Colonic mucosa (tissue), 4 donors: Measurements from ENCODE around the gene KLK4. TPM values are rescaled to one million over a fixed set of nuclear protein-coding genes. Genes with fewer than 3 reads are reported as not detected.

Source experiments
- DNase-seq: peaks from one replicate; pipeline ENCODE4 v3.0.0-alpha.2; 2020
- H3K27ac ChIP-seq: fragments of 200-600 bp; one replicate; pipeline ENCODE4 v1.8.0; 2021
- H3K27me3 ChIP-seq: fragments of 200-600 bp; one replicate; pipeline ENCODE4 v1.8.0; 2021
- H3K36me3 ChIP-seq: fragments of 200-600 bp; one replicate; pipeline ENCODE4 v1.8.0; 2021
- H3K4me1 ChIP-seq: fragments of 200-600 bp; one replicate; pipeline ENCODE4 v1.8.0; 2021; ENCODE audit warnings: mild to moderate bottlenecking
- H3K4me3 ChIP-seq: fragments of 200-600 bp; one replicate; pipeline ENCODE4 v1.8.0; 2021
- H3K9ac ChIP-seq, 2 donors: one replicate each; pipeline ENCODE4 v1.7.0; 2013; ENCODE audit warnings: control low read depth in 2 of 2, low read depth in 2 of 2, low read length in 2 of 2
- H3K9me3 ChIP-seq: fragments of 200-600 bp; one replicate; pipeline ENCODE4 v1.8.0; 2021
- intact Hi-C: fragments of 100-400 bp; cut with DNase I; formaldehyde crosslinking; loops from one replicate; pipeline ENCODE4 v1.14.1; 2022
- total RNA-seq, 2 donors: library from RNA; stranded (reverse); fragmentation: NEBNext Ultra II Directional in 1 of 2; extraction: Animal tissue kit (Norgen Biotek cat#: 25700) in 1 of 2; gene quantifications; one replicate each; pipeline ENCODE4 v1.2.1, GENCODE V29; 2021
- TF ChIP-seq, protein P1 (sequence below): fragments of 200-600 bp; IDR thresholded peaks from one replicate; pipeline ENCODE4 v1.8.0; 2022; ENCODE audit warnings: antibody characterized with exemption, mild to moderate bottlenecking
- donor health status: healthy.
- donor health status: DM: no; HTN: no; CAD: no.
- donor health status: DM: no; HTN: no; CAD: no.

The KLK4 gene
- total RNA-seq, 2 donors from 2014 or later = 1.2 to 2.0 TPM

DNA sequence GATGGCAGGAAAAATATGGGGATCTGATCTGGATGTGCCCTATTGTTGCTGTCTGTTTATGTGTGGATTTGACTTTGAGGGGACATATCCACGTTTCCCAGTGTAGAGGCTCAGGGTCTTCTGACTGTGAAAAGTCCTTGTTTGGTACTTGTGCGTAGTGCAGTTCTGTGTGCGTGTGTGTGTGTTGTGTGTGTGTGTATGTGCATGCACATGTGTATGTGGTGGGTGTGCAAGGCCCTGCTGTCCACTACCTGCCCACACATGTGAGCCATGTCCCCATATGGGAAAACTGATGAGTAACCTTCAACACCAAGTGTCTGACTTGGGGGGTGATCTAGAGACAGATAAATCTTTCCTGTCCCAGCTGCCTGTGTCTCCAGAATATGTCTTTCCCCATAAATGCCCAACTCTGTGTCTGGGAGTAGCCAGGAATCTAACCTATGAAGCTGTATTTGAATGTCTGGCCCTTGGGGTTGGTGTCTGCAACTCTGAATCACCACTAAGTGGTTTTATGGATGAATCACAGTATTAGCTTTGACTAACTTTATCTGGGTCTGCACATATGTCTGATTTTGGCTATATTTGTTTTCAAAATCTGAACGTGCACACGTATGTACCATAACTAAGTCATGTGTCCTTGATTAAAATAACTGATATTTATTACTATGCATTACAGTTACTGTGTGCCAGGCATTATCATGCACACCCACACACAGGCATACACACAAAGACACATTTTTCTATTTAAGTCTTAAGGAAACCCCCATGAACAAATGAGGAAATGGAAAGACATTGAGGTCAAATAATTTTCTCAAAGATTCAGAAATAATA is 20.6 kb downstream of the KLK4 start:
- Histone ChIP-seq H3K4me3 (no peak overlapping the region), H3K27me3 (no peaks in the 10 kb centered on the region), H3K9ac (no peak overlapping the region), H3K9me3 (no peaks in the 10 kb centered on the region), H3K4me1 (no peaks in the 10 kb centered on the region), H3K36me3 (no peaks in the 10 kb centered on the region), H3K27ac (no peak overlapping the region)
- TF ChIP-seq, protein P1, sequence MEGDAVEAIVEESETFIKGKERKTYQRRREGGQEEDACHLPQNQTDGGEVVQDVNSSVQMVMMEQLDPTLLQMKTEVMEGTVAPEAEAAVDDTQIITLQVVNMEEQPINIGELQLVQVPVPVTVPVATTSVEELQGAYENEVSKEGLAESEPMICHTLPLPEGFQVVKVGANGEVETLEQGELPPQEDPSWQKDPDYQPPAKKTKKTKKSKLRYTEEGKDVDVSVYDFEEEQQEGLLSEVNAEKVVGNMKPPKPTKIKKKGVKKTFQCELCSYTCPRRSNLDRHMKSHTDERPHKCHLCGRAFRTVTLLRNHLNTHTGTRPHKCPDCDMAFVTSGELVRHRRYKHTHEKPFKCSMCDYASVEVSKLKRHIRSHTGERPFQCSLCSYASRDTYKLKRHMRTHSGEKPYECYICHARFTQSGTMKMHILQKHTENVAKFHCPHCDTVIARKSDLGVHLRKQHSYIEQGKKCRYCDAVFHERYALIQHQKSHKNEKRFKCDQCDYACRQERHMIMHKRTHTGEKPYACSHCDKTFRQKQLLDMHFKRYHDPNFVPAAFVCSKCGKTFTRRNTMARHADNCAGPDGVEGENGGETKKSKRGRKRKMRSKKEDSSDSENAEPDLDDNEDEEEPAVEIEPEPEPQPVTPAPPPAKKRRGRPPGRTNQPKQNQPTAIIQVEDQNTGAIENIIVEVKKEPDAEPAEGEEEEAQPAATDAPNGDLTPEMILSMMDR = no peak
- no peak for DNase-seq
- intact Hi-C loops = no loop called here

DNA sequence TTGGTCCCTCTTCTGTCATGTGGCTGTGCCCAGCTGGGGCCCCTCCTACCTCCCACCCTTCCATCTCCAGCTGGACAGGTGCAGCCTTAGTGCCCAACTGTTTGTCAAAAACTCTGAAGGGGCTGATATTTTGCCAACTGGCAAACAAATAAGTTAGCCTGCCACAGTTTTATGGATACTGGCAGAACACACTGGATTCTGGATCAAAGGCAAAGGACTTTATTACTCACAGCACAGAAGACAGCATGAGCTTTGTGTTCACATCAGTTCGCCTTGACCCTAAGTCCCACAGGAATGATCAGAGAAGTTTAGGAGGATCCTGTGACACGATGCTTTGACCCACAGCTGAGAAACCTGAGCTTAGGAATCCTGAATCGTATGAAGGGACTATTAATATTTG is 21.6 kb downstream of the KLK4 start:
- DNase-seq = peak; percentile 28
- intact Hi-C loops = no loop called here
- no peak overlapping the region for H3K9ac ChIP-seq
- H3K9me3 ChIP-seq = no peaks in the 10 kb centered on the region
- no peak overlapping the region for H3K27ac ChIP-seq
- no peaks in the 10 kb centered on the region for H3K27me3 ChIP-seq
- no peaks in the 10 kb centered on the region for H3K36me3 ChIP-seq
- TF ChIP-seq, protein P1 = no peak
- no peaks in the 10 kb centered on the region for H3K4me1 ChIP-seq
- no peak overlapping the region for H3K4me3 ChIP-seq

DNA sequence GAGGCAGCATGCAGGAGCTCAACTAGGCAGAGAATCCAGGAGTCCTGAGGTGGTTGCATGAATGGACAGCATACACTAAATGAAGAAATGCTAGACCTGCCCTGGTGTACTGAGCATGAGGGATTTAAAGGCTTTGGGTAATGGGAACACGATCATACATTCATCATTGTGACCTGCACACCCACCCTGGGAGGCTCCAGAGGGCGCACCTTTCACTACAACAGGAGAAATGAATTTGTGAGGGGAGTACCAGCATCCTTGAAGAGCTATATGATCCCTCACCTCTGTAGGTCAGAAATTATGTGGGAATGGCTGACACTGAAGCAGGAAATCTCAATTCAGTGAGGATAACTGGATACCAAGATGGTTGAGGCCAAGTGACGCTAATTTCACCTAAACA is 29.0 kb downstream of the KLK4 start:
- H3K9ac ChIP-seq = no peak overlapping the region
- TF ChIP-seq, protein P1 = no peak
- no peak overlapping the region for H3K27ac ChIP-seq
- no peaks in the 10 kb centered on the region for H3K27me3 ChIP-seq
- intact Hi-C loops = no loop called here
- no peak overlapping the region for H3K4me3 ChIP-seq
- H3K36me3 ChIP-seq = no peaks in the 10 kb centered on the region
- no peaks in the 10 kb centered on the region for H3K9me3 ChIP-seq
- H3K4me1 ChIP-seq = no peaks in the 10 kb centered on the region
- DNase-seq = no peak

DNA sequence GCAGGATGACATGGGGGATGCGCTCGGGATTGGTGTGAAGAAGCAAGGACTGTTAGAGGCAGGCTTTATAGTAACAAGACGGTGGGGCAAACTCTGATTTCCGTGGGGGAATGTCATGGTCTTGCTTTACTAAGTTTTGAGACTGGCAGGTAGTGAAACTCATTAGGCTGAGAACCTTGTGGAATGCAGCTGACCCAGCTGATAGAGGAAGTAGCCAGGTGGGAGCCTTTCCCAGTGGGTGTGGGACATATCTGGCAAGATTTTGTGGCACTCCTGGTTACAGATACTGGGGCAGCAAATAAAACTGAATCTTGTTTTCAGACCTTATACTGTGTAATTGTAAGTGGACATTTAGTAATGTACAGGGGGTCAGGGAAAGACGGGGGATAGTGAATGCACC is 31.0 kb downstream of the KLK4 start:
- DNase-seq = no peak
- H3K27ac ChIP-seq = no peak overlapping the region
- no peaks in the 10 kb centered on the region for H3K9me3 ChIP-seq
- no peaks in the 10 kb centered on the region for H3K4me1 ChIP-seq
- no peaks in the 10 kb centered on the region for H3K27me3 ChIP-seq
- TF ChIP-seq, protein P1 = no peak
- H3K9ac ChIP-seq = no peak overlapping the region
- no peak overlapping the region for H3K4me3 ChIP-seq
- no peaks in the 10 kb centered on the region for H3K36me3 ChIP-seq
- intact Hi-C loops = no loop called here

DNA sequence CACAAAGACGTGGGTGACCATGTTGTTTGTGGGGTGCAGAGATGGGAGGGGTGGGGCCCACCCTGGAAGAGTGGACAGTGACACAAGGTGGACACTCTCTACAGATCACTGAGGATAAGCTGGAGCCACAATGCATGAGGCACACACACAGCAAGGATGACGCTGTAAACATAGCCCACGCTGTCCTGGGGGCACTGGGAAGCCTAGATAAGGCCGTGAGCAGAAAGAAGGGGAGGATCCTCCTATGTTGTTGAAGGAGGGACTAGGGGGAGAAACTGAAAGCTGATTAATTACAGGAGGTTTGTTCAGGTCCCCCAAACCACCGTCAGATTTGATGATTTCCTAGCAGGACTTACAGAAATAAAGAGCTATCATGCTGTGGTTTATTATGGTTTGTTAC is 32.3 kb downstream of the KLK4 start:
- Histone ChIP-seq H3K9me3 (no peaks in the 10 kb centered on the region), H3K4me1 (no peaks in the 10 kb centered on the region), H3K27me3 (no peaks in the 10 kb centered on the region), H3K9ac (no peak overlapping the region), H3K36me3 (no peaks in the 10 kb centered on the region), H3K27ac (no peak overlapping the region), H3K4me3 (no peak overlapping the region)
- TF ChIP-seq, protein P1 = no peak
- DNase-seq = no peak
- intact Hi-C loops = no loop called here
